OCI-LY1 (cell line): ENCODE results near the gene KRTAP10-4.

Source experiments
- H2AFZ ChIP-seq: fragments of 200-600 bp; sonication (generic), shearing (Covaris generic); 2 replicates; pipeline ENCODE4 v1.6.0; 2014; ENCODE audit warnings: antibody characterized with exemption, mild to moderate bottlenecking, low read length
- H3F3A ChIP-seq: fragments of 200-600 bp; sonication (generic), shearing (Covaris generic); 2 replicates; pipeline ENCODE4 v1.6.0; 2014; ENCODE audit warnings: mild to moderate bottlenecking, antibody characterized with exemption, low read length, moderate library complexity; ENCODE audit not compliant: insufficient read depth
- H3K27ac ChIP-seq: fragments of 200-600 bp; sonication (generic); 2 replicates; pipeline ENCODE4 v1.5.1; 2014; ENCODE audit warnings: low read length, mixed run types, mild to moderate bottlenecking, low read depth; ENCODE audit not compliant: poor library complexity, severe bottlenecking
- H3K27me3 ChIP-seq: fragments of 200-600 bp; sonication (generic); 2 replicates; pipeline ENCODE4 v1.6.0; 2014; ENCODE audit warnings: antibody characterized with exemption, mild to moderate bottlenecking, low read length, moderate library complexity; ENCODE audit not compliant: insufficient read depth
- H3K36me3 ChIP-seq: fragments of 200-600 bp; sonication (generic); 2 replicates; pipeline ENCODE4 v1.6.1; 2014; ENCODE audit warnings: mild to moderate bottlenecking, antibody characterized with exemption, low read length, moderate library complexity, mixed read lengths; ENCODE audit not compliant: insufficient read depth
- H3K4me1 ChIP-seq: fragments of 200-600 bp; sonication (generic); 2 replicates; pipeline ENCODE4 v1.5.1; 2014; ENCODE audit warnings: mild to moderate bottlenecking, low read length, moderate library complexity; ENCODE audit not compliant: insufficient read depth, severe bottlenecking
- H3K4me2 ChIP-seq: fragments of 200-600 bp; sonication (generic), shearing (Covaris generic); 2 replicates; pipeline ENCODE4 v1.6.1; 2014; ENCODE audit warnings: low read length
- H3K4me3 ChIP-seq: fragments of 200-600 bp; sonication (generic); 2 replicates; pipeline ENCODE4 v1.5.1; 2014; ENCODE audit warnings: low read length, low read depth, mild to moderate bottlenecking, mixed read lengths; ENCODE audit not compliant: poor library complexity, severe bottlenecking
- H3K79me2 ChIP-seq: fragments of 200-600 bp; shearing (Covaris generic); 2 replicates; pipeline ENCODE4 v1.6.1; 2016; ENCODE audit warnings: mixed run types, low read length, mixed read lengths; ENCODE audit not compliant: insufficient read depth
- H3K9ac ChIP-seq: fragments of 200-600 bp; sonication (generic), shearing (Covaris generic); 2 replicates; pipeline ENCODE4 v1.6.1; 2014; ENCODE audit warnings: mild to moderate bottlenecking, low read length, mixed read lengths
- H3K9me2 ChIP-seq: fragments of 200-600 bp; sonication (generic), shearing (Covaris generic); 2 replicates; pipeline ENCODE4 v1.6.1; 2014; ENCODE audit warnings: low read depth, mild to moderate bottlenecking, low read length, mixed read lengths
- H3K9me3 ChIP-seq: fragments of 200-600 bp; shearing (Covaris generic); 2 replicates; pipeline ENCODE4 v1.6.1; 2014; ENCODE audit warnings: low read length, mixed read lengths
- H4K20me1 ChIP-seq: fragments of 200-600 bp; sonication (generic), shearing (Covaris generic); 2 replicates; pipeline ENCODE4 v1.6.0; 2016; ENCODE audit warnings: mild to moderate bottlenecking, low read length; ENCODE audit not compliant: insufficient read depth
- CTCF ChIP-seq: fragments of 200-600 bp; sonication (generic), shearing (Covaris generic); IDR thresholded peaks from 2 replicates; pipeline ENCODE4 v1.5.1; 2017; ENCODE audit warnings: mild to moderate bottlenecking, antibody characterized with exemption, low read length, moderate library complexity, mixed read lengths
- EZH2 ChIP-seq: fragments of 200-600 bp; sonication (generic), shearing (Covaris generic); IDR thresholded peaks from 2 replicates; pipeline ENCODE4 v1.8.0; 2017; ENCODE audit warnings: borderline replicate concordance, mixed run types, mild to moderate bottlenecking, antibody characterized with exemption, low read length, moderate library complexity, mixed read lengths

KRTAP10-4 gene

GRCh38 chr21:44581158-44581557 lies 7.6 kb downstream of the KRTAP10-4 start:
- Histone ChIP-seq H3K9me2 (no peaks in the 10 kb centered on the region), H3K4me2 (no peak overlapping the region), H3K9me3 (peaks cover 4% of the 10 kb centered on the region; the same call in 1 of the 2 replicates), H3K27me3 (no peaks in the 10 kb centered on the region; the same call in 1 of the 2 replicates), H3K4me3 (no peak overlapping the region), H4K20me1 (no peaks in the 10 kb centered on the region), H3K79me2 (no peaks in the 10 kb centered on the region), H3K9ac (no peak overlapping the region), H2AFZ (no peak overlapping the region), H3F3A (no peaks in the 10 kb centered on the region), H3K27ac (no peak overlapping the region), H3K4me1 (no peaks in the 10 kb centered on the region), H3K36me3 (no peaks in the 10 kb centered on the region; the same call in 1 of the 2 replicates)
- TF ChIP-seq CTCF (no peak), EZH2 (no peak)

- peaks cover 4% of the 10 kb centered on the region; the same call in 1 of the 2 replicates for H3K9me3 ChIP-seq
- H4K20me1 ChIP-seq = no peaks in the 10 kb centered on the region
- H2AFZ ChIP-seq = no peak overlapping the region
- H3K79me2 ChIP-seq = no peaks in the 10 kb centered on the region
- no peaks in the 10 kb centered on the region; the same call in 1 of the 2 replicates for H3K27me3 ChIP-seq
- H3K9ac ChIP-seq = no peak overlapping the region
- no peak overlapping the region for H3K4me2 ChIP-seq
- no peaks in the 10 kb centered on the region for H3K4me1 ChIP-seq
- TF ChIP-seq EZH2 (no peak), CTCF (no peak)
- H3F3A ChIP-seq = no peaks in the 10 kb centered on the region
- H3K36me3 ChIP-seq = no peaks in the 10 kb centered on the region; the same call in 1 of the 2 replicates
- H3K9me2 ChIP-seq = no peaks in the 10 kb centered on the region
- H3K4me3 ChIP-seq = no peak overlapping the region
- H3K27ac ChIP-seq = no peak overlapping the region
Measured at GRCh38 chr21:44582055-44582454, 8.5 kb downstream of the KRTAP10-4 start.

- H3K9me2 ChIP-seq = no peaks in the 10 kb centered on the region
- no peak overlapping the region for H3K4me2 ChIP-seq
- no peak overlapping the region for H2AFZ ChIP-seq
- TF ChIP-seq CTCF (no peak), EZH2 (no peak)
- H3F3A ChIP-seq = no peaks in the 10 kb centered on the region
- H3K4me1 ChIP-seq = no peaks in the 10 kb centered on the region
- H3K27me3 ChIP-seq = no peaks in the 10 kb centered on the region
- no peaks in the 10 kb centered on the region for H3K79me2 ChIP-seq
- no peaks in the 10 kb centered on the region for H3K9me3 ChIP-seq
- no peak overlapping the region for H3K4me3 ChIP-seq
- H3K27ac ChIP-seq = no peak overlapping the region
- H3K9ac ChIP-seq = no peak overlapping the region
- H3K36me3 ChIP-seq = no peaks in the 10 kb centered on the region
- no peaks in the 10 kb centered on the region for H4K20me1 ChIP-seq
Measured at GRCh38 chr21:44583089-44583799, 9.7 kb downstream of the KRTAP10-4 start.
